Left lung (tissue), 10 donors: Measurements from ENCODE around the gene VANGL2. TPM values are rescaled to one million over a fixed set of nuclear protein-coding genes. Genes with fewer than 3 reads are reported as not detected.

ENCODE experiments used
- ATAC-seq: fragments of 200-7000 bp; cut with Tn5 transposase; one replicate; pipeline ENCODE4 v1.9.1; 2020; ENCODE audit warnings: moderate library complexity
- DNase-seq, 4 donors: peaks; one replicate each; pipeline ENCODE4 v3.0.0-alpha.2; 2013 to 2020
- H3K27ac ChIP-seq, 2 donors: fragments of 200-600 bp; sonication (generic) in 1 of 2; one replicate each; pipeline versions ENCODE4 v1.5.0 to v1.8.0; 2020 to 2021
- H3K27me3 ChIP-seq, 2 donors: fragments of 200-600 bp; sonication (generic) in 1 of 2; one replicate each; pipeline versions ENCODE4 v1.5.0 to v1.8.0; 2020 to 2021
- H3K36me3 ChIP-seq, 2 donors: fragments of 200-600 bp; sonication (generic) in 1 of 2; one replicate each; pipeline versions ENCODE4 v1.5.0 to v1.8.0; 2020 to 2021
- H3K4me1 ChIP-seq, 2 donors: fragments of 200-600 bp; one replicate each; pipeline ENCODE4 v1.8.0; 2021
- H3K4me3 ChIP-seq, 2 donors: fragments of 200-600 bp; sonication (generic) in 1 of 2; one replicate each; pipeline versions ENCODE4 v1.5.0 to v1.8.0; 2020 to 2021; ENCODE audit warnings: mild to moderate bottlenecking in 1 of 2
- H3K9me3 ChIP-seq, 2 donors: fragments of 200-600 bp; sonication (generic) in 1 of 2; one replicate each; pipeline versions ENCODE4 v1.5.0 to v1.8.0; 2020 to 2021
- CTCF ChIP-seq, 2 donors: fragments of 200-600 bp; sonication (generic) in 1 of 2; IDR thresholded peaks; one replicate each; pipeline versions ENCODE4 v1.5.0 to v1.8.0; 2021; ENCODE audit warnings: antibody characterized with exemption in 2 of 2
- intact Hi-C, 2 donors: fragments of 100-400 bp; cut with DNase I; formaldehyde crosslinking; loops; one replicate each; pipeline versions ENCODE4 v1.11.2 to v1.14.2; 2022
- polyA plus RNA-seq, 6 donors: library from polyadenylated mRNA; unstranded; fragments of 120-200 nt; gene quantifications; one replicate each; pipeline ENCODE4 v1.2.1, GENCODE V29; 2013; ENCODE audit not compliant: insufficient read length in 6 of 6
- total RNA-seq, 2 donors: library from RNA; stranded (reverse); fragmentation: NEBNext Ultra II Directional; extraction: Animal tissue kit (Norgen Biotek cat#: 25700); gene quantifications; one replicate each; pipeline ENCODE4 v1.2.1, GENCODE V29; 2021
- donor health status: DM: no; HTN: yes; CAD: no.
- donor health status: DM: no; HTN: no; CAD: no.

The VANGL2 gene
- total and polyA plus RNA-seq, 8 donors = 2.7 to 42.7 (median 37.7) TPM

- intact Hi-C loops = no loop called here
- H3K4me3 ChIP-seq = no peak overlapping the region
- ATAC-seq (peak; percentile 27), DNase-seq (no peak)
- H3K36me3 ChIP-seq = peaks cover 0 to 99% of the 10 kb centered on the region in 2 donors
- H3K9me3 ChIP-seq = no peaks in the 10 kb centered on the region
- H3K27ac ChIP-seq = no peak overlapping the region
- TF ChIP-seq CTCF (IDR thresholded peaks at IDR 0.05) = peak in 1 of 2 donors; percentile 31
- H3K4me1 ChIP-seq = no peaks in the 10 kb centered on the region
- H3K27me3 ChIP-seq = no peaks in the 10 kb centered on the region
Observed at GRCh38 chr1:160354388-160354985, 45.9 kb upstream of the VANGL2 start.

GRCh38 chr1:160357286-160358002 lies 42.9 kb upstream of the VANGL2 start:
- no peaks in the 10 kb centered on the region for H3K9me3 ChIP-seq
- intact Hi-C loops = no loop called here
- H3K4me3 ChIP-seq = no peak overlapping the region
- DNase-seq (no peak), ATAC-seq (no peak)
- no peak for TF ChIP-seq CTCF (IDR thresholded peaks at IDR 0.05)
- peaks cover 0 to 84% of the 10 kb centered on the region in 2 donors for H3K36me3 ChIP-seq
- H3K27ac ChIP-seq = no peak overlapping the region
- no peaks in the 10 kb centered on the region for H3K27me3 ChIP-seq
- H3K4me1 ChIP-seq = no peaks in the 10 kb centered on the region

- Histone ChIP-seq H3K4me1 (no peaks in the 10 kb centered on the region), H3K4me3 (no peak overlapping the region)
Observed at GRCh38 chr1:160358073-160358472, 42.3 kb upstream of the VANGL2 start.

GRCh38 chr1:160359559-160360226 lies 40.7 kb upstream of the VANGL2 start:
- H3K4me3 ChIP-seq = no peak overlapping the region
- TF ChIP-seq CTCF (IDR thresholded peaks at IDR 0.05) = no peak
- H3K27me3 ChIP-seq = no peaks in the 10 kb centered on the region
- no peaks in the 10 kb centered on the region for H3K9me3 ChIP-seq
- peaks cover 0 to 61% of the 10 kb centered on the region in 2 donors for H3K36me3 ChIP-seq
- ATAC-seq (no peak), DNase-seq (no peak)
- H3K4me1 ChIP-seq = no peaks in the 10 kb centered on the region
- no peak overlapping the region for H3K27ac ChIP-seq
- intact Hi-C loops = no loop called here

More at GRCh38 chr1:160358073-160358472, 42.3 kb upstream of the VANGL2 start:
- DNase-seq (no peak), ATAC-seq (no peak)
- peaks cover 0 to 77% of the 10 kb centered on the region in 2 donors for H3K36me3 ChIP-seq
- H3K27me3 ChIP-seq = no peaks in the 10 kb centered on the region
- TF ChIP-seq CTCF (IDR thresholded peaks at IDR 0.05) = no peak
- H3K27ac ChIP-seq = no peak overlapping the region
- H3K9me3 ChIP-seq = no peaks in the 10 kb centered on the region
- intact Hi-C loops = no loop called here

GRCh38 chr1:160360227-160360695 lies 40.1 kb upstream of the VANGL2 start:
- Histone ChIP-seq H3K27me3 (no peaks in the 10 kb centered on the region), H3K36me3 (peaks cover 0 to 55% of the 10 kb centered on the region in 2 donors), H3K27ac (no peak overlapping the region), H3K9me3 (no peaks in the 10 kb centered on the region), H3K4me1 (no peaks in the 10 kb centered on the region), H3K4me3 (no peak overlapping the region)
- intact Hi-C loops = no loop called here
- no peak for TF ChIP-seq CTCF (IDR thresholded peaks at IDR 0.05)
- DNase-seq (no peak), ATAC-seq (no peak)
